Stimulated activated CD8-positive, alpha-beta memory T cell treated with anti-CD3 and anti-CD28 coated beads, Interleukin-15, amount 100 ng/mL, for 24 hours (primary cell): Measurements from ENCODE around the gene PHF19.

Experiments used
- DNase-seq: peaks from one replicate; pipeline ENCODE4 v3.0.0-alpha.2; 2020; ENCODE audit warnings: low read depth

Gene PHF19

DNA sequence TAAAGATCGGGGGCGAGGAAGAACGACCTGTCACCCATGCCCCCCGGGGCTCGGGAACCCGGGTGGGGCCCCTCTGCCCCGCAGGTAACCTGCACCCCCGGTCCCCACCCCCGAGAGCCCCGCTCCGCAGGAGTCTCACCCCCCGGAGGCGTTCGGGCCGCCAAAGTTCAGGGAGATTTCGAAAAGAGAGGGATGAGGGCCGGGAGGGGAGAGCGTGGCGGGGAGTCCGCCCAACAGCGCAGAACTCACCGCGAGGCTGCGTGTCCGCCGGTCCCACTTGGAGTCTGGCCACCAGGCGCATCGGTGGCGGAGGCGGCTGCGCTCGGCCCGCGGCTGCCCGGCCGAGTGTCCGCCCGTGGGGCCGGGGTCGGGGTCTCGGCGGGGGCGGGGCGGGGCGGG lies at the start of gene PHF19:
Gene PHF19 (minus strand): TSS at position 347 of the 399 bp plus-strand sequence. CDS start 2,447 bp downstream, outside the sequence.
- DNase-seq, result no peak

DNA sequence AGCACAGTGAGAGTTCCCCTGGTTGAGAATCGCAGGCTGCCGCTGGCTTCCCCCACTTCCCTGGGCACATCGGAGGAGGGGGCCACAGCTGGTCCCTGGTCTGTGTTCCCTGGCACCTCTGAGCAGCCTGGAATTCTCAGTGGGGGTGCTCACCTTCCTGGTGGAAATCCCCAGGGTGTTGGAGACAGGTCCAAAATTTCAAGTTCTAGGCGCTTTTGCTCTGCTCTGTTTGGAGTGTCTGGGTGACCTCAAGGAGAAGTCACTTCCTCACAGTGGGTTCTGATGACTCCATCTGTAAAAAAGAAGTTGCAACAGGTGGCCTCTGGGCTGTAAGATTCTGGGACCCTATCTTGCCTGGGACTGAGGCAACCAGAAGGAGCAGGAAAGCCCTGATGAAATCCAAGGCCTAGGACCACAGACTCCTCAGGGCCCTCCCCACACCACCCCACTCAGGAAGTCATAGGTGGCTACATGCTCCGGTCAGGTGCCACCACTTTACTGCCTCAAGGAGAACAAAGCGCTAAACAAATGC lies 49.5 kb upstream of the PHF19 start, which contains the start of gene TRAF1:
Gene TRAF1 (minus strand): TSS at position 400 of the 532 bp plus-strand sequence. CDS start 721 bp downstream, outside the sequence.
- no peak for DNase-seq

DNA sequence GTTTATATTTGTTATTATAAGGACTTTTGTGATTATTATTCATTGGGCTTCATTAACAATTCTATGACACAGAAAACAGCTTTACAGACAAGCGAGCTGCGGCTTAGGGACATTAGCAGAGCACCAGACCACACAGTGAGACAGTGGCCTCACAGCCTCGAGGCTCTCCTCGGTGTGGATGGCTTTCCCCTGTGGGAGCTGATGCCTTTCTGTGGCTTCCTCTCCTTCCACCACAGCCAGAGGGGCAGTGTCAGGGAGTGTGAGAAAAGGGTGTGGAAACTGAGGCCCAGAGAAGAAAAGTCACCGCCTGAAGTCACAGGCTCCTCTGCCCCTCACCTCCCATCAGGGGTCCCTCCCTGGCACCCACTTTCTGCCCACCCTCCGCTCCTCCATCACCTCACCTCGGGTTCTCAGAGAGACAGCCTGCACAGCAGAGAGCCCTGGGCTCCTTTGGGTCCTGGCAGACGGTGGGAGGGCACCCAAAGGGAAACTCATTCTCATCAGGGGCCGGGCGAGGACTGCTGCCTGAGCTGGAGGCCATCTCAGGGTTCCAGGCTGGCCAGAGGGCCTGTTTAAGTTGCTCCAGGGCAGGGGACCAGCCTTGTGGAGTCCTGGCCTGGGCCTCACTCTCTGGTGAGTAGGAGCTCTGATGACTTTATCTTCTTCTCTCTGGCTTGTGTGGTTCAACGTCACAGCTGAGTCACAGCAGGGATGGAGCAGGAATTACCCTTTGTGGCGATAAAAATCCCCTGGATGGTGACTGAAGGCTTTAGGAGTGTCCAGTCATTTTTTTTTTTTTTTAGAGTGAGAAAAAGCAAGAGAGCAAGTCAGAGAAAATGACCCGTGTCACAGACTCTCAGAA lies 48.8 kb upstream of the PHF19 start:
- DNase-seq, result no peak

GRCh38 chr9:120924698-120925534 lies 47.9 kb upstream of the PHF19 start:
- no peak for DNase-seq

DNA sequence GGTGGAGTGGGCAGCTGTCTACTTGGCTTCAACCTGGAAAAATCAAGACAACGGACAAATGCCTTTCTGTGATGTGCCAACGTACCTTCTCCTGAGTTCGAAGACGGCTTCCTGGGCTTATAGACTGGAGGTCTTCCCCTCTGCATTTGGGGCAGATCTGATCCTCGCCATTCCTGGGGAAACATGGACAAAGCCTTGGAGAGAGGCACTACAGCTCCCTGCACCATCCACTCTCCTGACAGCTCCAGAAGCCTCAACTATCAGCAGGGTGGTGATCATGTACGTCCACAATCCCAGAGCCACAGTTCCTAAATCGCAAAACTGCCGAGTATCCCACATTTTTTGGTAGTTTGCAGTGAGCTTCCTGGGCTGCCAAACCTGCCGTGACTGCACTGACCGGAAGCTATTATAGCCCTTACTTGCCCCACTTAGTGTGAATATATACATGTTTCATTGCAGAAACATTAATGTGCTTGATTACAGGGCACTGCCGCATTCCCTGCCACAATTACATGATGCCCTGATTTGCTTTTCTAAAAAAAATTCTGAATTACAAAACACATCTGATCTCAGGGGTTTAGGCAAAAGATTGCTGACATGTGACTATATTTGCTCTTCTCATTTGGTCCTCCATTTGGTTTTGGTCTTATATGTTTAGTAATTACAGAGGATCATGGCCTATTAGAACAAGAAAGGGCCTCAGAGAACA lies 46.8 kb upstream of the PHF19 start:
- no peak for DNase-seq

DNA sequence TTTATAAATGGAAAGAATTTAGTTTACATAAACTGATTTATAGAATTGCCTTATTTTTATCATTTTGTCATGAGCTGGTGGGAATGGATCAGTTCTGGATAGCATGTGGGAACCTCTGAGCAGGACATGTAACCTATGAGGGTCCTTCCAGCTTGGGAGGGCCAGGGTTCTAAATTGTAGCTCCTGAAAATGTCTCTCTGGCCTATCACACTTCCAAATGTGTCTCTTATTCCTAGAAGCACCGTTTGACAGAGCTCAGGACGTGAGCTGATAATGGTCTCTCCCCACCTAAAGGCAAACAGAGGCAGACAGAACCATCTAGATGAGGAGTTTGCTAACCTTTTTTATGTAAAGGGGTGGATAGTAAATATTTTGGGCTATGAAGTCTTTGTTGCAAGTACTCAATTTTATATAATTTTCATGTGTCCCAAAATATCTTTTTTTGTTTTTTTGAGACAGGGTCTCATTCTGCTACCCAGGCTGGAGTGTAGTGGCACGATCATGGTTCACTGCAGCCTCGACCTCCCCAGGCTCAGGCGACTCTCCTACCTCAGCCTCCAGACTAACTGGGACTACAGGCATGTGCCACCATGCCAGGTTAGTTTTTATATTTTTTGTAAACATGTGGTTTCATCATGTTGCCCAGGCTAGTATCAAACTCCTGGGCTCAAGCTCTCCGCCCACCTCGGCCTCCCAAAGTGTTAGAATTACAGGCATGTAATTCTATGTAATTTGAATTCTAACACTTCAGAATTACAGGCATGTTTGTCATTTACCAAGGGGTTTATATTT lies 45.6 kb upstream of the PHF19 start:
- DNase-seq, result no peak

DNA sequence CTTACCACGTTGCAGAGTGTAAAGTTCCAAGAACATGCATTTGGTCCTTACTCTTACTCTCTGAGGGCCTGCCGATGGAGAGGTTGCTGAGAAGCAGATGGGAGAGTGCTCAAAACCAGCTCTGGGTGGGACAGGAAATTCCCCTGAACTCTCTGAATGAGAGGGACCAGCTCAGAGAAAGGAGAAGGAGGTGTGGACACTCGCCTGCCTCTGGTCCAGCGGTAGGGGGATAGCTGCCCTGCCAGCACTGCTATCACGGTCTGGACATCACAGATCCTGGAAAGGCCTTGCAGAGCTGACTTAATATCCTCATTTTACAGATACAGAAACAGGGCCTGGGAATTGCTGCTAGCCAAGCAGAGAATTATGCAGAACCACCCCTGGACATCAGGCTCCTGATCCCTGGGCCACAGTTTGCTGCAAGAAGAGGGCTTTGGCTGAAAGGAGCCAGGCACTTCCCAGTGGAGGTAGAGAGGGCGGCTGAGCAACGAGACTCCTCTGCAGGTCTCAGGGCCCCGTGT lies 44.7 kb upstream of the PHF19 start:
- no peak for DNase-seq

DNA sequence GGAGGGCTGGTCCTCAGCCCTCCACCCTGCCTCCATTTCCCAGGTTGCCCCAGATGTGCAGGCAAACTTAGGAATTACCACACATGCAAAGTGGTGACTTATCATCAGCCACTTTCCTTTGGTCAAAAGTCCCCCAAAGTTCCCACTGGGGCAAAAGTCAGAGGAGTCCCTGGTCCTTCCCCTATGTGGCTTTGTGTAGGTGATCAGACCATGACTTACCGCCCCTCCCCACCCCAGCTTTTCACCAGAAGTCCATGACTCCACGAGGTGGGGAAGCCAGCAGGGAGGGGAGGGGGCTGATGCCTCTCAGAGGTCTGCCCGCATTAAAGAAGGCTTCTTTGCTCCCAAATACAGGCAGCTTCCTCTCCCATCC lies 43.8 kb upstream of the PHF19 start:
- no peak for DNase-seq

DNA sequence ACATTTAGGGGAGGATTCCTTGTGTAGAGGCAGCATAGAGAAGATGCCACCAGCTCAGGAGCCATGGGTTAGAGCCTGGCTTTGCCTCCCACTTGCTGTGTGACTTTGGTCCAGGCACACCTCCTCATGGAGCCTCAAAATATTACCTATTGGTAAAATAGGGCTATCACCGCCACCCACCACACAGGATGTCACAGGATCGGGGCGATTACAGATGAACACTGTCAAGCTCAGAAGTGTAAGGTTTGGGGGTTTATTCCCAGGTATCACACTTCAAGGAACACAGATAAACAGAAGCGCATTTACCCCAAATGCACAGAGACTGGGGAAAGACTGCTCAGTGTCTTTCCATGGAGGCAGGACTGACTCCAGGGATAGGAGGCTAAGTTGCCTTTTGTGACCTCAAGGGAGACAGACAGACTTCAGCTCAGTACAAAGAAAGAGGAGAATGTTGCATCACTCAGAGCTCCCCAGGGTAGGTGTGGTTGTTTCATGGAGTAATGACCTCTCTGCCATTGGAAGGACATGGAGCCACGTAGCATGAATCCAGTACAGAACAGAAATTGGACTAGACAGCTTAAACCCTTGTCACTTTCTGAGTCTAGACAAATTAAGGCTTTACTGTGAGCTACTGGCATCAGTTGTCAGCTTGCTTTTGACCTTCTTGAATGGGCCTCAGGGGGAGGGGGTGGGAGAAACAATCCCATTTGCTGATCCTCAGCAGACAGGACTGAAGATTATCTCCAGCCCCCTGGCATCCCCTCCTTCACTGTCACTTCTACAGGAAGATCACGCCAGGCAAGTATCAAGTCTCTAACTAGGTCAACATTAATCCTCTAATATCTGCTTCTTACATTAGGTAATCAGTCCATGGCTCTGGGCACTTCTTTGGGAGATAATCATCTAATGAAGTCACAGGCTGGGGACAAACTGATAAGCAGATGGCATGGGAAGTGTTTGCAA lies 43.1 kb upstream of the PHF19 start:
- DNase-seq, result no peak

DNA sequence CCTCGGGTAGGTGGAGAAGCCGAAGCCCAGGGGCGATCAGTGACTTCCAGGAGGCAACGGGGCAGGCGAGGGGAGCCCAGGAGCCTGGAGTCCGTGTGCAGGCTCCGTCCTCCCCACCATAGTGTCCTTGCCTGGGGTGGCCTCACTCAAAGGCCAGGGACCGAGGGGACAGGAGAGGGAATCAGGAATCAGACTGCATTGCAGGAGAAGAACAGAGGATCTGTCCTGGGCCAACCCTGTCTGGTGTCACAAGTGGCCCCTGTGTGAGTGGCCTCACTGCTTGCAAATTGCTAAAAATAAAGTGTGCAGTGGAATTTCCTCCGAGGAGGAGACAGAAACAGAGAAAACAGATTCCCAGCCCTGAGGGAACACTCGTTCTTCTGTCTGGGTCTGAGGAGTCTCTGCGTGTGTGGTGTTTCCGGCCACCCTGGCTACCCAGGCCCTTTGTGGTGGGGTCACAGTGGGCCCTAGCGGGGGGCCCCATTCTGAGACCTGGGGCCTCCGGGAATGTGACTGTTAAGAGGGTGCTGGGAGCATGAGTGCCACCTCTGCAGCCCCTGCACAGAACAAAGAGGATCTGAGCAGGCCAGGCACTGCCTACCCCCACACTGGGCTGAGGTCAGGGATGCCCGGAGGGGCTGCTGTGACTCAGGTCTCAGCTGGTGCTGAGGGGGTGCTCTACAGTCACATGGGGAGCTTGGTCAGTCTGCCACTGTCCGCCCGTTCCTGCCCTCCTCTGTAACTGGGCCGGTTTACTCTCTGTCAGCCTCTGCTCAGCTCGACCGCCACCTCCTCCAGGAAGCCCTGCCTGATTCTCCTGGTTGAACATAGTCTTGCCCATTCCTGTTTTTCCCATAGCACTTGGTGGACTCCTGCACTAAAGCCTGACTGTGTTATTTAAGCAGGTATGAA lies 42.2 kb upstream of the PHF19 start:
- DNase-seq, result no peak

DNA sequence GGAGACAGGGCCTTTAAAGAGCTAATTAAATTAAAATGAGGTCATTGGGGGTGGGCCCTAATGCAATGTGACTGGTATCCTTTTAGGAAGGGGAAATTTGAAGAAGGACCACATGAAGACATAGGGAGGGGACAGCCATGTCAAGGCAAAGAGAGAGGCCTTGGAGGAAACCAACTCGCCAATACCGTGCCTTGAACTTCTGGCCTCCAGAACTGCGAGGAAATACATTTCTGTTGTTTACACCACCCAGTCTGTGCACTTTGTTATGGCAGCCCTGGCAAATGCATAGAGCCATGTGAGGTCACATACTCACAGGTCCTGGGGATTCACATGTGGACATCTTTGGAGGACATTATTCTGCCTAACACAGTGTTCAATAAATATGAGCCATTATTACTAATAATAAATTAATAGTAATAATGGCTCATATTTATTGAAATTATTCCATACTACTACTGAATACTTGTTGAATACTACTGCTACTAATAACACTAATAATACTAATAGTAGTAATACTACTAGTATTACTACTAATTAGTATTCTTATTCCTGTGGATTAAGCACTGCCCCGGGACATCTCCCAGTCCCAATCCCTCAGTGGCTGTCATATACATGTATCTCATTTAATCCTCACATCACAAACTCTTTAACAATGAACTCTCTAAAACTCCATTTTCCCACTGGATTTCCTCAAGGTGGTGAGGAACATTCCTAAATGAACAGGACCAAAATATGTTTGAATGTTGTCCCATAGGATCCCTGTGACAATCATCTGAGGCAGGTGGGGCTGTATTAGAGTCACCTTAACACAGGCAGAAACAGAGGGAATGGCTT lies 41.2 kb upstream of the PHF19 start:
- no peak for DNase-seq

GRCh38 chr9:120916991-120917880 lies 40.2 kb upstream of the PHF19 start:
- DNase-seq, result no peak

DNA sequence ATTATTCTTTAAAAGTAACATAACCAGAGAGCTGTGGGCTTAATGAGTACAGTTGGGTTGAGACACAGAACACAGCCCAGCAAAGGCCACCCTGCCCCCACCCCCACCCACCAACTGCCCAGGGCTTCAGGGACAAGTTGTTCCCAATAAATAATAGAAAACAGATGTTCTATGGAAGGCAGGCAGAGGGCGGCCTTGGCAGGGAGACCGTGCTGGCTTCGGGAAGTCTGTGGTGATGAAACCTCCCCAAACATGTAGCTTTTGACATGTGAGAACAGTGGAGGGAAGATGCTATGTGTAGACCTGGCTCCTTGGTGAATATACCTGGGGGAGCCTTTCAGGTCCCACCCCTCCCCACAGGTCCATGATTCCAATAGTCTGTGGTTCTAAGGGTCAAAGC lies 39.6 kb upstream of the PHF19 start:
- no peak for DNase-seq

DNA sequence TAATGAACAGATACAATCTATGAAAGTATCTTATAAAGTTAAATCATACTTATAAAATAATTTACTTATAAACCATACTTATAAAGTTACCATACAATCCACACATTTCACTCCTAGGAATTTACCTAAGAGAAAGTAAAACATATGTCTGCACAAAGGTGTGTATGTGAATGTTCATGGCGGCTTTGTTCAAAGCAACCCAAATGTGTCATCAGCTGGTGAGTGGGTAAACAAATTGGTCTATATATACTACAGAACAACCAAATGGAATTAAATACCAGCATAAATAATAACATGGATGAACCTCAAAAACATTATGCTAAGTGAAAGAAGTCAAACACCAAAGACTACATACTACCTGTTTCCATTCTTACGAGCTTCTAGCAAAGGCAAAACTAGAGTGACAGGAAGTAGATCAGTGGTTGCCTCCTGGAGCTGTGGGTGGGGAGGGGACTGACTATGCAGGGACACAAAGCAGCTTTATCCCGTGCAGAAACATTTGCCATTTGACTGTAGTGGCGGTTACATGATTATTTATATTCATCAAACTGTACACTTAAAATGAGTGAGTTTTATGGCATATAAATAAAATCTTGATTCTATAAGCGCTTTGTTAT lies 39.0 kb upstream of the PHF19 start:
- DNase-seq, result no peak

DNA sequence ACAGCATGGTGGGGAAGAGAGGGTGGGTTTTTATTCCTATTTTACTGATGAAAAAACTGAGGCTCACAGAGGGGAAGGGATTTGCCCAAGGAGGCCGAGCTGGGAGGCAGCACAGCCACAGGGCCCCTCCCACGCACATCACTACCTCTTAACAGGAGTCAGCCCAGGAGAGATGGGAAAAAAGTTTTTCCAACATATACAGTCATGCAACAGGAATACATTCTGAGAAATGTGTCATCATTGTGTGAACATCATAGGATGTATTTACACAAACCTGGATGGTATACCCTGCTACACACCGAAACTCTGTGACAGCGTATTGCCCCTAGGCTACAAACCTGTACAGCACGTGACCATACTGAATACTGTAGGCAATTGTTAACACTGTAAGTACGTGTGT lies 38.0 kb upstream of the PHF19 start:
- no peak for DNase-seq

DNA sequence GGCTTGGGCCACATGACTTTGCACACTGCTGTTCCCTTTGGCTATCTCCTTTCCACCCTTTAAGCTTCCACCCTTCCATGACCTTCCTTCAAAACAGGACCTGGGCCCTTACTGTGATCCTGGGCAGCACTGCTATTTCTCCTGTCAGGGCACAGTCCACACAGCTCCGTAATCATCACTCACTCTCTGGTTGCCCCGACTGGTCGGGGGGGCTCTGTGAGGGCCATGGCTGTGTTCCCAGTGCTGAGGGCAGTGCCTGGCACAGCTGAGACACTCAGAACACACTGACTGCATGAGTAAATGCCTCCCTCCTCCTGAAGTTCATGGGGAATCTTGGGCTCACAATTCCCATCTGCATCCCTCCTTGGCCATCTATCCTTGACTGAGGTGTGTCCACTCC lies 37.4 kb upstream of the PHF19 start:
- no peak for DNase-seq
